Posterior vena cava (tissue), 2 donors: ENCODE data around the gene OR52W1. TPM values are rescaled to one million over a fixed set of nuclear protein-coding genes. Genes with fewer than 3 reads are reported as not detected.
A peak's percentile ranks its signal among the peaks of the same experiment; 100 is the strongest.

Experiments used
- DNase-seq: peaks from one replicate; pipeline ENCODE4 v3.0.0-alpha.2; 2020; ENCODE audit warnings: low spot score
- intact Hi-C, 2 donors: fragments of 100-400 bp; cut with DNase I; formaldehyde crosslinking; loops; one replicate each; pipeline versions ENCODE4 v1.14.1 to v1.14.2; 2022 to 2023
- total RNA-seq, 2 donors: library from RNA; stranded (reverse); fragmentation: NEBNext Ultra II Directional; extraction: Animal tissue kit (Norgen Biotek cat#: 25700); gene quantifications; one replicate each; pipeline ENCODE4 v1.2.1, GENCODE V29; 2021
- donor health status: DM: yes; HTN: yes; CAD: no.
- donor health status: DM: yes; HTN: yes; CAD: no.

The OR52W1 gene
- total RNA-seq, 2 donors from 2014 or later, result not detected

- no peak for DNase-seq
- intact Hi-C loops, result no loop called here
These were observed 11.4 kb downstream of the OR52W1 start for GRCh38 chr11:6210274-6210955.

DNA sequence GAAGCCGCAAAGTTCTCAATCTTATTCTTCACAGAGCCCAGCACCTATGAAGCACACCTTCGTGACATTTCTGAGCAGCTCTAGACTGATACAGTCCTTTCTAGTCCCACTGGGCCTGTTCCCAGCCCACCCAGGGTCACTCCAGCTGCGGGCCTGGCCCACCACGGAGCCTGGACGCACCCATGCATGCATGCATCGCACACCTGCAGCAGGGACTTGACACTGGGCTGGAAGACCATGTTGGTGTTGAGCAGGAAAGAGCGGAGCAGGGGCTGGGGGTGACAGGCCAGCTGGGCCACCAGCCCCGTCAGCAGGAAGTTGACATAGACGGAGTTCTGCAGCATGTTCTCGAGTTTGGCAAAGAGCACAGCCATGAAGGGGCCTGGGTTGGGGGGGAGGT lies 15.5 kb downstream of the OR52W1 start:
- intact Hi-C loops, result no loop called here
- DNase-seq, result no peak

GRCh38 chr11:6216501-6216900 lies 17.5 kb downstream of the OR52W1 start:
- intact Hi-C loops, result no loop called here

DNA sequence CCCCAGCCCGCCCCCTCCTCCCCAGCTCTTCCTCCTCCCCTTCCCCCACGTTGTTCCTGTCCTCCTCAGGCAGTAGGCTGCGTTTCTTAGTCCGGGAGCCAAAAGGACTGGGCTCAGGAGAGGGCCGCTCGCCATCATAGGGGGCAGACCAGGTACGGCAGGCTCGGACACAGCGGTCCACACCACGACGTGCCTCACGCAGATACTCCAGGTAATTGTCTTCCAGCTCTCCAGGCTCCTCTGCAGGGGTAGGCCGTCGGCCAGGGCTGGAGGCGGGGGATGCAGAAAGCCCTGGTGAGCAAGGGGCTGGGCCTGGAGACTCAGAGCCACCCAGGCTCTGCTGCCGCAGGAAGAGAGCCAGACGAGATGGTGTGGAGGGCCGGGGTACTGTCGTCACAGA lies 18.7 kb downstream of the OR52W1 start:
- intact Hi-C loops, result no loop called here

More at GRCh38 chr11:6216501-6216900, 17.5 kb downstream of the OR52W1 start:
- DNase-seq, result no peak

GRCh38 chr11:6219359-6219758 lies 20.3 kb downstream of the OR52W1 start:
- intact Hi-C loops, result no loop called here
- no peak for DNase-seq

More for the DNA sequence above, 18.7 kb downstream of the OR52W1 start:
- DNase-seq, result no peak

DNA sequence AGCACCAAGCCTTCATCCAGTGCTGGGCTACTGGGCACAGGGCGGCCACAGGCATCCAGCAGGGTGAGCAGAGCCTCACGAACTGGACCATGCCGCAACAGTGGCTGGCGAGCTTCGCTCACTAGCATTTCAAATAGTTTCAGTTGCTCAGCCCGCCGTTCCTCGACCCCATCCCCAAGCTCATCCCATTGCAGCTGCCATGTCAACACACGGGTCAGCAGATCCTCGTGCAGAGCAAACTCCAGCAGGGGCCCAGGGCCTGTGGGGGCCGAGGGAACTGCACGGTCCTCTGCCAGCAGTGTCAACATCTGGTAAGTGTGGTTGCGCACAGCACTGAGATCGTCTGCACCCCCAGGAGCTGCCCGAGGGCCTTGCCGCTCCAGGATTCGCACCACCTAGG lies 24.8 kb downstream of the OR52W1 start:
- intact Hi-C loops, result no loop called here
- DNase-seq, result no peak

DNA sequence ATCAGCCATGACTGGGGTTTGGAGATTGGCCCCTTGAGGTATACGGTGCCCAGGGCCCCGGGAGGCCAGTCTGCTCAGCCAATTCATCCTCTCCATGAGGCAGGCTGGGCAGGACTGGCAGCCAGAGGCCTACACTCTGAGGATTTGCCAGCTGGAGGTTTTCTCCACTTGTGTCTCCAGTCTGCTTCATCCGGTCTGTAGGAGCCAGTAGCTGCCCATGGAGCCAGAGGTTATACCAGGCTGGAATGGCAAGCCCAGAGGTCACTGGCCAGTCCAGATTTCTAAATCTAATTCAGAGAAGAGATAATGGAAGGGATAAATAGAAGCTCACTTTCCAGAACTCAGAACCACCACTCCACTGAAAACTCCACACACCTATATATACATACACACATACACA lies 25.4 kb downstream of the OR52W1 start:
- intact Hi-C loops, result no loop called here
- DNase-seq, result no peak

DNA sequence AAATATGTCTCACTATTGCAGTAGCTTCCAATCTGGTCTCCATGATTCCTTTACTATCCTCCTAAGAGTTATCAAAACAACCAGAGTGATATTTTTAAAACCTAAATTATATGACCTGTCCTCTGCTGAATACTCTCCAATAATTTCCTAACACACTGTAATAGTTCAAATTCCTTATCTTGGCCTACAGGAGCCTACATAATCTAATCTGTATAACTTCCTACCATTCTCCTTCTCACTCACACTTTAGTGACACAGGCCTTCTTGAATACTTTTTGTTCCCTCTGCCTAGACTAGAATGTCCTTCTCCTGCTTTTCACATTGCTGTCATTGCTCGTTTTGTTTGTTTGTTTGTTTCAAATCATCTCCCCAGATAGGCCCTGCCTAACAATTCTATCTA lies 26.0 kb downstream of the OR52W1 start:
- DNase-seq, result no peak
- intact Hi-C loops, result no loop called here

DNA sequence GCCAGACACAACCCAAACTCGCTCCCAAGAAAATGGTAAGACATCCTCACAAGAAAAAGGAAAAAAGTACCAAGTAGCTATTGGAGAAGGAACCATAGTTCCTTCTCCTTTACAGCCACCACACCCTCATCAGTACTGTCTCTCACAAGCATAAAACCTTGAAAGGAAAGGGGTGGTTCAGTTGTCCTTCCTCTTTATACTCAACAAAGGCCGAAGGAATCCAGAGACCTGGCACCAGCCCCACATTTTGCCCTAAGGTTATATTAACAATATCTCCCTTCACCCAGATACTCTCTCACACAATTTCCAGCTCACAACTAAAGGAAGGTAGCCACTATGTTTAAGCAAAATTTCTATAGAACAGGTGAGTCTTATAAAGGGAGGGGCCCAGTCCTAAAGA lies 26.9 kb downstream of the OR52W1 start:
- intact Hi-C loops, result no loop called here
- DNase-seq, result no peak

DNA sequence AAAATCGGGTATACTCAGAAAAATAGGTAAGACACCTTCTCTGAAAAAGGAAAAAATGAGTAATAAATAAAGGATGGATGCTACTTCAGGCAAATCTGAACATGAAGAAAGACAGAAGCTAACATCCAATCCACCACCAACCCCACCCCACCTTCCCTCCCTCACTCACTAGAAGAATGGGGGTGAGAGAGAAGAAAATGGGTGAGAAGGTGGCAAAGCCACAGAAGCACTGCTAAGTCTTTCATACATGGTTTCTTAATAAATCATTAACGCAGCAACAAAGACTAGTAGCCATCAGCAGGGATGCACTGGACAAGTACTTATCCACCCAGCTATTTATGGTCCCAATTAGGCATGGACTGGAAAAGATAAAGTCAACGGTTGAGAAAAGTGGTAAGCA lies 29.5 kb downstream of the OR52W1 start:
- no peak for DNase-seq
- intact Hi-C loops, result no loop called here

DNA sequence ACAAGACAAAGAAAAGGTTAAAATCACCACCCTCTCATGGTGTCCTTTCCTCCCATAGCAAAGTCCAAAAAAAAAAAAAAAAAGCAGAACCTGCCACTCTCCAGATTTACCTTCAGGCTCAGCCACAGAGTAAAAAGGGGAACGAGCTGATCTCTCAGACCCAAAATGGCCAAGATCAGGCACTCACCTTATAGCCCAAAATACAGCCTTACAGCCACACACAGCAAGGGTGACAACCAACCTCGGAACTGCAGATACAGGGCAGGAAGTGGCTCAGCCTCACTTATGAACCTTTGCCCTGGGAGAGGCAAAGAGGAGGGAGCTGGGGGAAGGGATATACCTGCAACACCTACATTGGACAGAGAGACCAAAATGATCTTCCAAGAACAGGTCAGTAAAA lies 30.9 kb downstream of the OR52W1 start:
- DNase-seq, result no peak
- intact Hi-C loops, result loop anchor here in 1 of 2 donors (10.0 kb wide), 1 partner anchor 505 kb away; no protein-coding TSS in a partner anchor

DNA sequence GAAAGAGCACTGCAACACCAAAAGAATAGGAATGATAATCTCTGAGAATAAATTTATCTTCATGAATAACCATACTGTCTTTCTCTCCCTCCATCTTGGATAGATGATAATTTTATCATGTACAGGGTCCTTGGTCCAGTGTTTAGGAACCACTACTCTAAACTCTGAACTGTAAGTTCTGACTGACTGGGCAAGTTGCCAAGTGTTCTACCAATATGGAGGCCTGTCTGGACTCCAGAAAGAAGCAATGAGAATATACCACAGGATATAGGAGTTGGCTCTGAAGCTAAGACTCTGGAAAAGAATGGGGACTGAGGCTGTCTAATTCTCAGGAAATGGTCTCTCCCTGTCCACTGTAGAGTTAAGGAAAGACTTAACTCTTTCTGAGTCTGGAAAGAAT lies 33.9 kb downstream of the OR52W1 start:
- no peak for DNase-seq
- intact Hi-C loops, result loop anchor here in 1 of 2 donors (10.0 kb wide), 1 partner anchor 502 kb away; no protein-coding TSS in a partner anchor

- intact Hi-C loops, result loop anchor here in 1 of 2 donors (10.0 kb wide), 1 partner anchor 501 kb away; no protein-coding TSS in a partner anchor
- DNase-seq, result no peak
These were observed 35.0 kb downstream of the OR52W1 start for GRCh38 chr11:6233984-6234386.

DNA sequence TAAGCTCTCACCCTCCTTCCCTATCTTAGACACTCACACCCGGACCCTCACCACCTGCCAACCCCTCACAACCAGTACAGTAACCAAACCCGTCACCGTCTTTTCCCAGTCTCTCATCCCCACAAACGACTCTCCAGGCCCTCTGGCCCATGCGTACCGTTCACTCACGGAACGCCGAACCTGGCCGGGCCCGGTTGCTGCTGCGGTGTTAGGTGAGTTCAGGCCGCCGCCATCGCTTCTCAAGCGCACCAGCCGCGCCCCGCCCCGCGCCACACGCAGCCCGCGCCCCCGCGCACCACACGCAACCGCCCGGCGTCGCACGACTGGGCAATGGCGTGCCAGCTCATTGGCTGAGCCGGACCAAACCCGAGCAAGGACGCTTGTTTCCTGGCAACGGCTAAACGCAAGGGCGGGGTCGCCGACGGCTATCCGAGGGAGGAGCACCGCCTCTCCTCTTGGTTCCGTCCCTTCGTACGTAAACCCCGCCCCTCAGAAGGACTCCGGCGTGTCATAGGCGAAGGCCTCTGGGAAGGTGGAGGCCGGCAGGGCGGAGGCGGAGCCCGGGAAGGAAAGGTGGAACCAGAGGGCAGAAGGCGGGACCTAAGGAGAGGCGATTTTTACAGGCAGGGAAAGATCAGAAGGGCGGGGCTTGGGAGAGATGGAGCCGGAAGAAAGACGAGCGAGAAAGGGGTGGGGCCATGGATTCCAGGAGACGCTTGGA lies 35.5 kb downstream of the OR52W1 start, which contains the start of gene FHIP1B:
Gene FHIP1B (minus strand): TSS at position 250 of the 721 bp plus-strand sequence. CDS start 10,120 bp downstream, outside the sequence.
- intact Hi-C loops, result loop anchor here in 1 of 2 donors (10.0 kb wide), 1 partner anchor 500 kb away; no protein-coding TSS in a partner anchor
- peak; percentile 100 for DNase-seq

DNA sequence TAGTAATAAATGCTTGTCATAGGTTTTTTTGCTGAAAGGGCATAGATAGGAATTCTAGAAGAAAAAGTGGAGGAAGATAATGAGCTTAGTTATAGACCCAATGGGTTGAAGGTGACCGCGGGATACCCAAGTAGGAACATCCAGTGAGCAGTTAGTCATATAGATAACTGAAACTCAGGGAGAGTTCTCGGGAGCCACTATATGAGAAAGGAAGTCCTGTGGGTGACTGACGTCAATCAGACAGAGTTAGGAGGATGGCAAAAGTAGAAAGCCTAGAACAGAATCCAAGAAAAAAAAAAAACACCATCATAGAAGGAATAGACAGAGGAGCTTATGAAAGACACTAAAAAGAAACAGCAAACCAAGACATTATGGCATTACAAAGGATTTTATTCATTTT lies 38.2 kb downstream of the OR52W1 start:
- intact Hi-C loops, result loop anchor here in 1 of 2 donors (10.0 kb wide), 1 partner anchor 498 kb away; no protein-coding TSS in a partner anchor
- DNase-seq, result no peak

DNA sequence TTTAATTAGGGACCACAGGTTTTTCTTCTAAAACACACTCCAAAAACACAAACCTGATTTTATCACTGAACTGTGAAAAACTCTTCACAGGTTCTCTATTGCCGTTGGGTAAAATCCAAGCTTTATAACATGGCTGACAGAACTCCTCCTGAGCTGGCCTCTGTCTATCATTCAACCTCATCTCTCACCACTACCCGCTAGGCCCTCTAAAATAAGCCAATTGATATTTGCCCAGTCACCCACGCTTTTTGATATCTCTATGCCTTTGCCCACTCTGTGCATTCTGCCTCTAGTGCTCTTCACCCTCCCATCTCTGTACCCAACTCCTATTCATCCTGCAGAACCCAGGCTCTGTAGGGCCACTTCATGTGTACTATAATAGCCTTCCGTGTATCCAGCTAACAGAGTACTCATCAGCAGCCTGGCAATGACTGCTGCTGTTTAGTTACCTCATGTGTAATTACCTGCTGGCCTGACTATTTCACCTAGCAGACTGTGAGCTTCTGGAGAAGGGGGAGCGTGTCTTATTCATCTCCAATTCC lies 38.8 kb downstream of the OR52W1 start:
- no peak for DNase-seq
- intact Hi-C loops, result loop anchor here in 1 of 2 donors (10.0 kb wide), 1 partner anchor 497 kb away; no protein-coding TSS in a partner anchor

DNA sequence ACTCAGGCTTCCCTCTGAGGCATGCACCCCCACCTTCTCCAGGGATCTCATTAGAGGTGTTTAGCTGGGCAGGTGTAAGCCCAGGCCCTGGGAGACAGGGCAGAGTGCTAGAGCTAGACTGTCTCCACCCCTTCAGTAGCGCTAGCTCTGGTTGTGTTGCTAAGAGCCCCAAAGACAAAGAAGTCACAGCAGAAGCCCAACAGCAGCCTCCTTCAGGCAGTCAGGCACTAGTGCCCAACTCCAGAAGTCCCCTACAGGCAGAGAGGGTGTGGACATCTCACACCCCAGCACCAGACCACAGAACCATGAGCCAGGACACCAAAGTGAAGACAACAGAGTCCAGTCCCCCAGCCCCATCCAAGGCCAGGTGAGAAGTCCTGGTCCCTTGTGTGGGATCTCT lies 39.9 kb downstream of the OR52W1 start, which contains the start of gene CNGA4:
Gene CNGA4 (plus strand): TSS at position 188 of the 400 bp plus-strand sequence. CDS start 118 bp downstream, at position 306.
- DNase-seq, result no peak
- intact Hi-C loops, result loop anchor here in 1 of 2 donors (10.0 kb wide), 1 partner anchor 496 kb away; no protein-coding TSS in a partner anchor

GRCh38 chr11:6240139-6240538 lies 41.1 kb downstream of the OR52W1 start:
- intact Hi-C loops, result no loop called here
- no peak for DNase-seq

- intact Hi-C loops, result no loop called here
- DNase-seq, result no peak
These were observed 41.8 kb downstream of the OR52W1 start for GRCh38 chr11:6240781-6241180.

DNA sequence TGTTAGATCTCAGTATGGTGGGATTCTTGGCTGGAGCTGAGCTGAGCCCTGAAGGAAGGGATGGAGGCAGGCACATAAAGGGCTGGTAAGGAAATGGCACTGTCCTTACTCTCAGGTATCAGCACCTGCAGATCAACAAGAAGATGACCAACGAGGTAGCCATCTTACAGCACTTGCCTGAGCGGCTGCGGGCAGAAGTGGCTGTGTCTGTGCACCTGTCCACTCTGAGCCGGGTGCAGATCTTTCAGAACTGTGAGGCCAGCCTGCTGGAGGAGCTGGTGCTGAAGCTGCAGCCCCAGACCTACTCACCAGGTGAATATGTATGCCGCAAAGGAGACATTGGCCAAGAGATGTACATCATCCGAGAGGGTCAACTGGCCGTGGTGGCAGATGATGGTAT lies 42.3 kb downstream of the OR52W1 start:
- no peak for DNase-seq
- intact Hi-C loops, result no loop called here
